K562 (cell line): Measurements from ENCODE around the gene ACOX2. TPM values are rescaled to one million over a fixed set of nuclear protein-coding genes. Genes with fewer than 3 reads are reported as not detected.

Experiments
- ATAC-seq: fragments of 200-7000 bp; cut with Tn5 transposase; 3 replicates; pipeline ENCODE4 v1.9.1; 2020; ENCODE audit warnings: moderate library complexity
- BruUV-seq: library from RNA; stranded (reverse); fragments of 400-500 nt; replicated peaks from 2 replicates; lab custom pipeline; 2021; lab: Mats Ljungman, UMichigan
- CTCF ChIA-PET: fragments of 300-600 bp; formaldehyde crosslinking; extraction: SDS; loops from one replicate; lab custom pipeline; 2021; ENCODE audit warnings: low intra/inter-chr PET ratio; lab: Yijun Ruan, JAX
- POLR2A ChIA-PET: fragments of 300-600, 350-650 bp; sonication (Branson Sonifier 250); formaldehyde crosslinking; extraction: SDS; loops from one replicate; lab custom pipeline; 2021; ENCODE audit warnings: antibody characterized with exemption, inconsistent platforms; lab: Yijun Ruan, JAX
- DNase-seq, 4 experiments: peaks; one replicate each; pipeline versions ENCODE4 v3.0.0 to v3.0.0-alpha.2; 2011 to 2018; ENCODE audit warnings: low spot score in 3 of 4, mixed read lengths in 3 of 4; ENCODE audit errors: extremely low read depth in 1 of 4
- FAIRE-seq: peaks from 2 replicates; lab custom pipeline; 2011; peaks lifted over from hg19 to GRCh38; lab: Jason Lieb, UNC
- H2AFZ ChIP-seq: 2 replicates; pipeline ENCODE4 v1.6.0; 2011; ENCODE audit warnings: low read depth, low read length, control low read depth, inconsistent platforms
- H3K27ac ChIP-seq: fragments of 200-600 bp; 3 replicates; pipeline ENCODE4 v1.8.0; 2011; ENCODE audit warnings: low read depth, mild to moderate bottlenecking, control low read depth, inconsistent platforms, low read length, moderate library complexity, mixed read lengths; ENCODE audit errors: extremely low read depth
- H3K27me3 ChIP-seq, 2 experiments: fragments of 300-600 bp in 1 of 2; 2 replicates in 1 of 2; 3 replicates in 1 of 2; pipeline versions ENCODE4 v1.6.0 to v1.8.0; 2011; ENCODE audit warnings: inconsistent platforms in 2 of 2, low read length in 2 of 2, mild to moderate bottlenecking in 1 of 2, mixed read lengths in 1 of 2, moderate library complexity in 1 of 2; ENCODE audit not compliant: control insufficient read depth in 2 of 2, insufficient read depth in 2 of 2
- H3K36me3 ChIP-seq: fragments of 300-600 bp; 3 replicates; pipeline ENCODE4 v1.8.0; 2011; ENCODE audit warnings: mild to moderate bottlenecking, low read length, inconsistent platforms; ENCODE audit not compliant: control insufficient read depth, insufficient read depth
- H3K4me1 ChIP-seq, 2 experiments: fragments of 200-600 bp in 1 of 2; replicated peaks in 1 of 2; 2 replicates in 1 of 2; 3 replicates in 1 of 2; pipeline versions ENCODE4 v1.5.1 to v1.8.0; 2011; ENCODE audit warnings: inconsistent platforms in 2 of 2, low read length in 2 of 2, mild to moderate bottlenecking in 1 of 2, mixed read lengths in 1 of 2, moderate library complexity in 1 of 2; ENCODE audit not compliant: control insufficient read depth in 2 of 2, insufficient read depth in 2 of 2
- H3K4me2 ChIP-seq: 2 replicates; pipeline ENCODE4 v1.6.1; 2011; ENCODE audit warnings: low read length, control low read depth, inconsistent platforms, mixed read lengths; ENCODE audit not compliant: insufficient read depth
- H3K4me3 ChIP-seq: fragments of 200-600 bp; sonication (generic), shearing (Covaris generic); 2 replicates; pipeline ENCODE4 v1.5.1; 2016; ENCODE audit warnings: control low read depth, inconsistent platforms
- H3K79me2 ChIP-seq: fragments of 200-600 bp; 3 replicates; pipeline ENCODE4 v1.8.0; 2011; ENCODE audit warnings: low read length, inconsistent platforms; ENCODE audit not compliant: control insufficient read depth, insufficient read depth
- H3K9ac ChIP-seq, 2 experiments: 2 replicates each; pipeline versions ENCODE4 v1.6.0 to v1.6.1; 2011; ENCODE audit warnings: low read depth in 2 of 2, low read length in 2 of 2, control low read depth in 1 of 2, inconsistent platforms in 1 of 2, mild to moderate bottlenecking in 1 of 2, mixed read lengths in 1 of 2; ENCODE audit not compliant: insufficient read depth in 1 of 2
- H3K9me1 ChIP-seq: one replicate; pipeline ENCODE4 v1.6.0; 2011; ENCODE audit warnings: inconsistent platforms, mild to moderate bottlenecking, low read length, moderate library complexity; ENCODE audit not compliant: control insufficient read depth, insufficient read depth
- H3K9me3 ChIP-seq: replicated peaks from 2 replicates; pipeline ENCODE4 v1.5.1; 2011; ENCODE audit warnings: low read depth, low read length, inconsistent platforms; ENCODE audit not compliant: control insufficient read depth, insufficient read depth
- H4K20me1 ChIP-seq: replicated peaks from 2 replicates; pipeline ENCODE4 v1.6.1; 2011; ENCODE audit warnings: low read length, inconsistent platforms, mixed read lengths; ENCODE audit not compliant: control insufficient read depth, insufficient read depth
- CBX8 ChIP-seq: fragments of 200-600 bp; sonication (generic); IDR thresholded peaks from 2 replicates; pipeline ENCODE4 v1.6.1; 2012; ENCODE audit warnings: borderline replicate concordance, mixed run types, low read depth, mild to moderate bottlenecking, moderate library complexity, mixed read lengths, low read length, control low read depth, inconsistent platforms; ENCODE audit not compliant: poor library complexity, severe bottlenecking; ENCODE audit errors: extremely low read depth
- CTCF ChIP-seq, 3 experiments: IDR thresholded peaks in 2 of 3; conservative IDR thresholded peaks in 1 of 3; 2 replicates each; pipeline ENCODE4 v1.5.1; 2011 to 2012; ENCODE audit warnings: low read length in 3 of 3, mild to moderate bottlenecking in 3 of 3, control low read depth in 2 of 3, improper control_type of control experiment in 1 of 3, inconsistent platforms in 1 of 3, low read depth in 1 of 3, mixed read lengths in 1 of 3, moderate library complexity in 1 of 3; ENCODE audit not compliant: insufficient read depth in 2 of 3
- FOXP1 ChIP-seq: sonication (generic); formaldehyde crosslinking; IDR thresholded peaks from 2 replicates; pipeline ENCODE4 v1.8.0; 2022; ENCODE audit warnings: mild to moderate bottlenecking, missing genetic modification reagents
- GATAD2A ChIP-seq: fragments of 450-650 bp; IDR thresholded peaks from 2 replicates; pipeline ENCODE4 v1.6.1; 2017
- HINFP ChIP-seq: fragments of 450-650 bp; conservative IDR thresholded peaks from 2 replicates; pipeline ENCODE4 v1.6.1; 2016; ENCODE audit warnings: missing genetic modification characterization, low read depth, mild to moderate bottlenecking, control low read depth, missing compliant biosample characterization
- HNRNPLL ChIP-seq: fragments of 200-400 bp; formaldehyde crosslinking; IDR thresholded peaks from 2 replicates; pipeline ENCODE4 v1.6.1; 2017; ENCODE audit warnings: low read length, low read depth, mild to moderate bottlenecking; ENCODE audit not compliant: poor library complexity, severe bottlenecking
- KDM1A ChIP-seq, 2 experiments: fragments of 450-650 bp; IDR thresholded peaks; 2 replicates each; pipeline ENCODE4 v1.6.1; 2016; ENCODE audit warnings: mild to moderate bottlenecking in 2 of 2
- OTX1 ChIP-seq: fragments of 450-650 bp; formaldehyde crosslinking; IDR thresholded peaks from 2 replicates; pipeline ENCODE4 v1.4.0; 2022; ENCODE audit warnings: mild to moderate bottlenecking
- PHF21A ChIP-seq: fragments of 450-650 bp; IDR thresholded peaks from 2 replicates; pipeline ENCODE4 v1.6.1; 2017; ENCODE audit warnings: low read depth, borderline replicate concordance
- STAT5B ChIP-seq: fragments of 250-450 bp; sonication (Bioruptor Pico); IDR thresholded peaks from 2 replicates; pipeline ENCODE4 v1.8.0; 2021; ENCODE audit warnings: mild to moderate bottlenecking, inconsistent platforms
- ZBTB5 ChIP-seq: fragments of 450-650 bp; IDR thresholded peaks from 2 replicates; pipeline ENCODE4 v1.6.1; 2017; ENCODE audit warnings: antibody characterized with exemption
- ZFP30 ChIP-seq: fragments of 250-450 bp; sonication (Bioruptor Pico); IDR thresholded peaks from 2 replicates; pipeline ENCODE4 v1.8.0; 2022; ENCODE audit warnings: moderate library complexity, mild to moderate bottlenecking, inconsistent platforms, borderline replicate concordance
- ZKSCAN3 ChIP-seq: fragments of 250-450 bp; sonication (Bioruptor Pico); IDR thresholded peaks from 2 replicates; pipeline ENCODE4 v1.4.0; 2020
- ZNF224 ChIP-seq: sonication (generic); formaldehyde crosslinking; IDR thresholded peaks from 2 replicates; pipeline ENCODE4 v1.8.0; 2022; ENCODE audit warnings: mild to moderate bottlenecking, missing genetic modification reagents
- ZNF436 ChIP-seq: fragments of 250-450, 450-650 bp; sonication (Bioruptor Pico); formaldehyde crosslinking; IDR thresholded peaks from 2 replicates; pipeline ENCODE4 v1.7.0; 2020; ENCODE audit warnings: mild to moderate bottlenecking
- ZNF511 ChIP-seq: sonication (generic); formaldehyde crosslinking; IDR thresholded peaks from 2 replicates; pipeline ENCODE4 v1.8.0; 2022; ENCODE audit warnings: mild to moderate bottlenecking, missing genetic modification reagents
- ZNF780A ChIP-seq: fragments of 250-450 bp; sonication (Bioruptor Pico); IDR thresholded peaks from 2 replicates; pipeline ENCODE4 v1.5.0; 2021; ENCODE audit warnings: mild to moderate bottlenecking
- WGBS: fragments of 100-300 bp; shearing (Covaris generic); methylation state at CpG from one replicate; pipeline ENCODE4 v1.1.6; 2016; ENCODE audit warnings: low coverage, mixed read lengths; ENCODE audit not compliant: insufficient coverage; ENCODE audit errors: missing lambda C conversion rate; 5-methylcytosine and 5-hydroxymethylcytosine counted together
- in situ Hi-C: fragments of 300-500 bp; cut with MboI; formaldehyde crosslinking; loops from 4 replicates; pipeline ENCODE4 v1.15.0; 2018; ENCODE audit warnings: inconsistent platforms, mixed read lengths
- intact Hi-C: fragments of 100-400 bp; cut with micrococcal nuclease; formaldehyde crosslinking; loops from 2 replicates; pipeline ENCODE4 v1.14.2; 2022
- polyA plus RNA-seq, 8 experiments: library from polyadenylated mRNA; depleted of rRNA in 4 of 8; stranded (reverse) in 5 of 8; unstranded in 3 of 8; fragments of >200 nt; fragmentation: Nextera tagmentation in 2 of 8; fragmentation: Illumina TruSeq in 1 of 8; extraction: Ambion mirVana in 2 of 8; extraction: Trizol in 1 of 8; gene quantifications; 2 replicates each; pipeline versions ENCODE4 v1.2.1 to v1.2.3, GENCODE V29; 2011 to 2014; ENCODE audit warnings: inconsistent platforms in 1 of 8, missing spikeins in 1 of 8
- total RNA-seq, 7 experiments: library from RNA; depleted of rRNA in 6 of 7; stranded (reverse); fragments of >200 nt in 6 of 7; fragmentation: Illumina TruSeq in 2 of 7; extraction: Trizol in 2 of 7; gene quantifications; 2 replicates each; pipeline versions ENCODE4 v1.2.1 to v1.2.3, GENCODE V29; 2011 to 2021; ENCODE audit warnings: low replicate concordance in 1 of 7

The ACOX2 gene
- total and polyA plus RNA-seq, 9 of the 15 experiments (the other 6 are each of a cell fraction or from before 2014, with no cell fraction given): 0.15 TPM; not detected in 8

- Histone ChIP-seq H3K36me3 (no peaks in the 10 kb centered on the region), H2AFZ (no peak overlapping the region), H4K20me1 (peaks cover 3% of the 10 kb centered on the region; the same call in 1 of the 2 replicates), H3K9me1 (no peaks in the 10 kb centered on the region), H3K27me3 (peaks cover 0 to 39% of the 10 kb centered on the region in 2 experiments; a peak in 2 of 5 replicates), H3K4me2 (no peak overlapping the region), H3K4me3 (no peak overlapping the region), H3K9me3 (no peaks in the 10 kb centered on the region), H3K9ac (no peak overlapping the region), H3K79me2 (no peaks in the 10 kb centered on the region), H3K27ac (no peak overlapping the region), H3K4me1 (no peaks in the 10 kb centered on the region)
- ATAC-seq: no peak
- ChIA-PET CTCF (no interaction called here), POLR2A (no interaction called here)
- FAIRE-seq: no peak
- in situ Hi-C loops (no loop called here), intact Hi-C loops (no loop called here)
- WGBS: 2% methylated on average over 13 of the region's 13 CpGs
- TF ChIP-seq CTCF (IDR thresholded peaks at IDR 0.05 in 2 of 3, conservative IDR thresholded peaks at IDR 0.05 in 1 of 3; ENCODE audit: insufficient read depth in 2 of 3, low read depth in 1 of 3, low read length in 3 of 3) (no peak), OTX1 (no peak), ZNF436 (CRISPR knock-in tag) (no peak), ZNF511 (CRISPR knock-in tag) (no peak), STAT5B (CRISPR knock-in tag) (no peak), ZFP30 (CRISPR knock-in tag) (no peak), PHF21A (no peak), ZKSCAN3 (CRISPR knock-in tag) (no peak), HNRNPLL (no peak), ZNF224 (CRISPR knock-in tag) (no peak), ZBTB5 (no peak), FOXP1 (CRISPR knock-in tag) (no peak), CBX8 (no peak), GATAD2A (no peak), HINFP (tag) (no peak), ZNF780A (no peak), KDM1A (IDR thresholded peaks at IDR 0.05) (no peak)
- no TSS peak for BruUV-seq
- no peak for DNase-seq
Measured at GRCh38 chr3:58572013-58572633, 35.1 kb upstream of the ACOX2 start.
